GM19099 (cell line): ENCODE measurements around the gene ZBTB20.

Experiments
- POLR2A ChIP-seq: IDR thresholded peaks from 3 replicates; pipeline ENCODE4 v1.6.1; 2011; ENCODE audit warnings: low read depth; ENCODE audit not compliant: insufficient read length; ENCODE audit errors: extremely low read depth

Gene ZBTB20

GRCh38 chr3:115099986-115100571 is 47.0 kb downstream of the ZBTB20 start:
- no peak for TF ChIP-seq POLR2A

GRCh38 chr3:115099134-115099985 is 47.7 kb downstream of the ZBTB20 start:
- TF ChIP-seq POLR2A: no peak

- TF ChIP-seq POLR2A: no peak
Observed at GRCh38 chr3:115098354-115099073, 48.6 kb downstream of the ZBTB20 start.

GRCh38 chr3:115095236-115095635 is 51.9 kb downstream of the ZBTB20 start:
- no peak for TF ChIP-seq POLR2A

- TF ChIP-seq POLR2A: no peak
Observed at GRCh38 chr3:115092220-115092791, 54.8 kb downstream of the ZBTB20 start.

GRCh38 chr3:115090712-115091111 is 56.4 kb downstream of the ZBTB20 start:
- TF ChIP-seq POLR2A: no peak

GRCh38 chr3:115089481-115089880 is 57.6 kb downstream of the ZBTB20 start:
- TF ChIP-seq POLR2A: no peak

- no peak for TF ChIP-seq POLR2A
Observed at GRCh38 chr3:115087512-115087911, 59.6 kb downstream of the ZBTB20 start.

- TF ChIP-seq POLR2A: no peak
Observed at GRCh38 chr3:115086344-115086743, 60.7 kb downstream of the ZBTB20 start.

GRCh38 chr3:115085197-115085865 is 61.8 kb downstream of the ZBTB20 start:
- no peak for TF ChIP-seq POLR2A

- TF ChIP-seq POLR2A: no peak
Observed at GRCh38 chr3:115084686-115085085, 62.4 kb downstream of the ZBTB20 start.

GRCh38 chr3:115082260-115082659 is 64.8 kb downstream of the ZBTB20 start:
- TF ChIP-seq POLR2A: no peak

GRCh38 chr3:115081444-115081843 is 65.6 kb downstream of the ZBTB20 start:
- no peak for TF ChIP-seq POLR2A

- no peak for TF ChIP-seq POLR2A
Observed at GRCh38 chr3:115077501-115078250, 69.4 kb downstream of the ZBTB20 start.
